Occipital lobe (tissue), 3 donors: ENCODE measurements around the gene DHX40. TPM values are rescaled to one million over a fixed set of nuclear protein-coding genes. Genes with fewer than 3 reads are reported as not detected.
"Not testable (repeated sequence)": the region's sequence is repeated elsewhere in the genome, so short reads cannot be mapped to it uniquely, and the experiment has no call there.

ENCODE experiments used
- DNase-seq: peaks from one replicate; lab custom pipeline; 2025; lab: John Stamatoyannopoulos, UW
- small RNA-seq: library from RNA; depleted of rRNA; stranded (forward); fragments of <200 nt; gene quantifications from one replicate; pipeline ENCODE3, GENCODE V24; 2014
- total RNA-seq: library from RNA; depleted of rRNA; stranded (reverse); fragments of >200 nt; gene quantifications from one replicate; pipeline ENCODE4 v1.2.3, GENCODE V29; 2014

DHX40 gene
- total RNA-seq, 1 donor from 2014 or later = 91.6 TPM

DNA sequence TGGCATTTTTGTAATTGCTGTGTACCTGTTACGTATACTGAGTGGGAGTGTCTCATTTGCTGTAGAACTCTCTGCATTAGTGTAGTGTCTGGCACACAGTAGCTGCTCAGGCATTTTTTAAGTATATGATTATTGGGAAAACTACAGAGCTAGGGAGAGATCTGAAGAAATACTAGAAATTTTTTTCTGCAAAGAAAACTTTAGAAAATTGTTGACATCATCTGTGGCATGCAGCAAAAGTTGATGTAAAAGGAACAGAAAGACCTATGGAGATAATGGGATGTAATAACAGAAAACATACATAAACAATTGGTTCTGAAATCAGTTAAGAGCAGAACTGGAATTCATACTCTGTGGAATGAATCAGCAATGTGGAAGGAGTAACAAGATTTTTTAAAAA lies 65.9 kb downstream of the DHX40 start:
- DNase-seq = no peak

DNA sequence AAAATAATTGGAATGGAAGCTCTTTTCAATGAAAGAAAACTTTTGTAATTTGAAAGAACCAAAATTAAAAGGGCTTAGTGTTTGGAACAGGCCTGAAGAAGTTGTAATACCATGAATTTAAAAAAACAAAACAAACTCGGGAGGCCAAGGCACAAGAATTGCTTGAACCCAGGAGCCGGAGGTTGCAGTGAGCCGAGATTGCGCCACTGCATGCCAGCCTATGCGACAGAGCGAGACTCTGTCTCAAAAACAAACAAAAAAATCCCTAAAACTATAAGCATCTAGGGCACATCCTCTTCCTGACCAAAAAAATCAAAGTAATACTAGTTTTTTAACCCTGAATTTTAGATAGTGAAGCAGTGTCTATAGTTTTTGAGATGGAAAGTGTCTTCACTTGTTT lies 67.0 kb downstream of the DHX40 start:
- DNase-seq = no peak

GRCh38 chr17:59633658-59634359 lies 68.4 kb downstream of the DHX40 start:
- DNase-seq = no peak

DNA sequence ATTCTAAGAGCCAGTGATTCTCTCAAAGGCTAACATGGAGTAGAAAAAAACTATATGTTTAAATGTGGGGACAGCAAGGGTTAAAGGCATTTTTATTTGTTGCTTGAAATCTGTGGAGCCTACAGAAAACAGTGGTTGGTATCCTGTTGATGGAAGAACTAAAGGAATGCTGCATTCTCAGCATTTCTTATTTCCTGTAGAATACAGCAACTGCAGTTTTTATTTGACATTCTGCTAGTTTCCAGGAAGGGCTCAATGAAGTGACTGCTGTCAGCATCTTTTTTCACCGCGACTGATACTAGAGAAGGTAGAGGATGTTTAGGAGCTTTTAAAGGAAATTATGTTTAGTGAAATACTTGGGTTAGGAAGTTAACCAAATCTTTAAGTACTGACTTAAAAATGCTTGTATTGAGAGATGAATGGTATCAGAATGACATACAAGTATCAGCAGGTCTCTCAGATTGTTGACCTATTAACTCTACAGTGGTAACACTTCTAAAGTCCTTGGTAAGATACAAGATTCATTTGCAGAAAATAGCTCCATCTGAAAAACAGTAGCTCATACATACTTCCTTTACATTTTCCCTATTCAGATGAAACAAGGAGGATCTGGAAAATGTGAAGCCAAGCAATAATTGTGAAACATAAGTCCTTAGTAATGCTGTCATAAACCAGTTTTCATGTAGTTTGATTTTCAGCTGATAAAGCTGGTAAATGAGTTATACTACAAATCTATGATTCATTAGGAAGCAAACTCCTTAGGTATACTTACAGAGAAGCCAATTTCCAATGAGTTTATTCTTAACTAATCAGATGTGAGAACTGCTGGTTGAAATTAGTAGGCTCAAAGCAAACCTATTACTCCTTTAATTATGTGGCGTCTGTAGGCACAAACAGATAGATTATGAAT lies 69.5 kb downstream of the DHX40 start:
- no peak for DNase-seq

DNA sequence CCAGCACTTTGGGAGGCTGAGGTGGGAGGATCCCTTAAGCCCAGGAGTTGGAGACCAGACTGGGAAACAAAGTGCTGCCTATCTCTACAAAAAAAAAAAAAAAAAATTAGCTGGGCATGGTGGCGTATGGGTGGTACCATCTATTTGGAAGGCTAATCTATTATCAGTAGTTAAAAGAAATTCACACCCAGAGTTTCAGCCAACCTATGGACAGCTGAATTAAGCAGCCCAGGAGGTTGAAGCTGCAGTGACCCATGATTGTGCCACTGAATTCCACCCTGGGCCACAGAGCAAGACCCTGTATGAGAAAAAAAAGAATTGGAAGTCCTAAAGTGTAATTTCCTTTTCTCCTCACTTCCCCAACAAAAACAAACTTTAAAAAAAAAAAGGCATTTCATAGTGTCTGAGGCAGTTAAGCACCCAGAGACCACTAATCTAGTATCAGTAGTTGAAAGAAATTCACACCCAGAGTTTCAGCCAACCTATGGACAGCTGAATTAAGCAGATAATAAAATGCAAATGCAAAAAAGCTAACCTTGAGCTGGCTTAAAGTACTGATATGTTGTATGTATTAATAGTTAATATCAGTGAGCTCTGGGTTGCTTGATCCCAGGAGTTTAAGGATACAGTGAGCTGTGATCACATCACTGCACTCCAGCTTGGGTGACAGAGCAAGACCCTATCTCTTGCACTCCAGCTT lies 72.4 kb downstream of the DHX40 start:
- no peak for DNase-seq

- DNase-seq = no peak
Observed at GRCh38 chr17:59638553-59638952, 73.1 kb downstream of the DHX40 start.

GRCh38 chr17:59641799-59642484 lies 76.5 kb downstream of the DHX40 start:
- no peak for DNase-seq

GRCh38 chr17:59642565-59642964 lies 77.2 kb downstream of the DHX40 start:
- DNase-seq = no peak

GRCh38 chr17:59643159-59644140 lies 78.0 kb downstream of the DHX40 start:
- DNase-seq = no peak

- DNase-seq = no peak
Observed at GRCh38 chr17:59647288-59647687, 81.9 kb downstream of the DHX40 start.

- DNase-seq = no peak
Observed at GRCh38 chr17:59649886-59650285, 84.5 kb downstream of the DHX40 start.

GRCh38 chr17:59650642-59651041 lies 85.2 kb downstream of the DHX40 start:
- DNase-seq = no peak

- DNase-seq = no peak
Observed at GRCh38 chr17:59651346-59651745, 85.9 kb downstream of the DHX40 start.

DNA sequence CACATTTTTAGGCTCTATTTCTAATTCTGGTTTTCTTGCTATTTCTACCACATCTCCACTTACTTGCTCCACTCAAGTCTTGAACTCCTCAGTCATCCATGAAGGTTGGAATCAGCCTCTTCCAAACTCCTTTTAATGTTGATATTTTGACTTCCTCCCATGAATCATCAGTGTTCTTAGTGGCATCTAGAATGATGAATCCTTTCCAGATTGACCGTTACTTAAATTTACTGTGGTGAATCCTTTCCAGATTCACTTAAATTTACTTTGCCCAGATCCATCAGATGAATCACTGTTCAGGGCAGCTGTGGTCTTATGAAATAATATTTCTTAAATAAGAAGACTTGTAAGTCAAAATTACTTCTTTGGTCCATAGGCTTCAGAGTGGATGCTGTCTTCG lies 86.7 kb downstream of the DHX40 start:
- no peak for DNase-seq

DNA sequence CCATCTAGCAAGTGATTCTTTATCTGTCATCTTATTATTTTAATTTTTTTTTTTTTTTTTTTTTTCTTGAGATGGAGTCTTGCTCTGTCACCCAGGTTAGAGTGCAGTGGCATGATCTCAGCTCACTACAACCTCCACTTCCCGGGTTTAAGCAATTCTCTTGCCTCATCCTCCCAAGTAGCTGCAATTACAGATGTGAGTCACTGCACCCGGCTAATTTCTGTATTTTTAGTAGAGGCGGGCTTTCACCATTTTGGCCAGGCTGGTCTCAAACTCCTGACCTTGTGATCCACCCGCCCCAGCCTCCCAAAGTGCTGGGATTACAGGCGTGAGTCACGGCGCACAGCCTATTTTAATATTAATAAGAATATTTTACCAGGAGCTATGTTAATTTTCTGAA lies 91.2 kb downstream of the DHX40 start:
- DNase-seq = not testable (repeated sequence)

Small RNA genes lying within 50 kb of the gene (small RNA-seq; reads per million reads assigned to genes)
- 0.23 reads per million for gene RNU4-13P

Other genes with a start within 250 kb of the DHX40 start
- gene YPEL2, start 234.0 kb upstream of the DHX40 start, total RNA-seq = 8.9 TPM
- gene CLTC, start 54.3 kb downstream of the DHX40 start, total RNA-seq = 306 TPM
- gene PTRH2, start 141.8 kb downstream of the DHX40 start, total RNA-seq = 22.1 TPM
- gene VMP1, start 142.0 kb downstream of the DHX40 start, total RNA-seq = 238 TPM